H9 (cell line): ENCODE data around the gene BPIFB4. TPM values are rescaled to one million over a fixed set of nuclear protein-coding genes. Genes with fewer than 3 reads are reported as not detected.

Source experiments
- DNase-seq: peaks from one replicate; pipeline ENCODE4 v3.0.0-alpha.2; 2017
- H2AFZ ChIP-seq: one replicate; pipeline ENCODE4 v1.6.1; 2013; ENCODE audit warnings: mild to moderate bottlenecking, low read length, control low read depth, moderate library complexity
- H2AK5ac ChIP-seq: 2 replicates; pipeline ENCODE4 v1.6.1; 2013; ENCODE audit warnings: low read length, control low read depth, mixed read lengths; ENCODE audit not compliant: insufficient read length
- H2BK120ac ChIP-seq: one replicate; pipeline ENCODE4 v1.6.1; 2013; ENCODE audit warnings: low read depth, mild to moderate bottlenecking, low read length, control low read depth, inconsistent platforms; ENCODE audit not compliant: poor library complexity, severe bottlenecking
- H2BK12ac ChIP-seq: 2 replicates; pipeline ENCODE4 v1.6.1; 2013; ENCODE audit warnings: low read length, control low read depth, mixed read lengths, low read depth; ENCODE audit not compliant: insufficient read length
- H2BK15ac ChIP-seq: 2 replicates; pipeline ENCODE4 v1.6.1; 2013; ENCODE audit warnings: low read depth, low read length, control low read depth
- H2BK20ac ChIP-seq: one replicate; pipeline ENCODE4 v1.6.1; 2013; ENCODE audit warnings: low read depth, mild to moderate bottlenecking, low read length, control low read depth, inconsistent platforms; ENCODE audit not compliant: poor library complexity, severe bottlenecking
- H2BK5ac ChIP-seq: 2 replicates; pipeline ENCODE4 v1.6.1; 2013; ENCODE audit warnings: low read length, control low read depth, mixed read lengths; ENCODE audit not compliant: insufficient read length
- H3K14ac ChIP-seq: 2 replicates; pipeline ENCODE4 v1.6.1; 2013; ENCODE audit warnings: low read length, control low read depth; ENCODE audit not compliant: insufficient read depth
- H3K18ac ChIP-seq: 2 replicates; pipeline ENCODE4 v1.6.1; 2013; ENCODE audit warnings: low read depth, mild to moderate bottlenecking, mixed read lengths, low read length, control low read depth; ENCODE audit not compliant: insufficient read length
- H3K23ac ChIP-seq: 2 replicates; pipeline ENCODE4 v1.6.1; 2013; ENCODE audit warnings: low read length, control low read depth, mixed read lengths, low read depth; ENCODE audit not compliant: insufficient read length
- H3K23me2 ChIP-seq: 2 replicates; pipeline ENCODE4 v1.6.1; 2013; ENCODE audit warnings: low read depth, mild to moderate bottlenecking, mixed read lengths, low read length, control low read depth; ENCODE audit not compliant: insufficient read length, poor library complexity, severe bottlenecking
- H3K27ac ChIP-seq: 2 replicates; pipeline ENCODE4 v1.5.1; 2013; ENCODE audit warnings: low read length, control low read depth, mixed read lengths, low read depth; ENCODE audit not compliant: insufficient read length
- H3K27me3 ChIP-seq: 2 replicates; pipeline ENCODE4 v1.6.1; 2013; ENCODE audit warnings: low read length, control low read depth, inconsistent platforms; ENCODE audit not compliant: insufficient read depth
- H3K4ac ChIP-seq: 2 replicates; pipeline ENCODE4 v1.6.1; 2013; ENCODE audit warnings: low read depth, mild to moderate bottlenecking, control low read depth, inconsistent platforms, low read length, moderate library complexity
- H3K4me1 ChIP-seq: 2 replicates; pipeline ENCODE4 v1.6.1; 2013; ENCODE audit warnings: low read length, control low read depth, inconsistent platforms; ENCODE audit not compliant: insufficient read depth
- H3K4me2 ChIP-seq: 2 replicates; pipeline ENCODE4 v1.6.1; 2013; ENCODE audit warnings: low read length, control low read depth, mixed read lengths; ENCODE audit not compliant: insufficient read length, insufficient read depth
- H3K56ac ChIP-seq: 2 replicates; pipeline ENCODE4 v1.6.1; 2013; ENCODE audit warnings: low read depth, mild to moderate bottlenecking, mixed read lengths, low read length, control low read depth; ENCODE audit not compliant: insufficient read length
- H3K79me1 ChIP-seq: 2 replicates; pipeline ENCODE4 v1.6.1; 2013; ENCODE audit warnings: low read depth, mild to moderate bottlenecking, moderate library complexity, low read length, control low read depth, inconsistent platforms; ENCODE audit not compliant: insufficient read depth, poor library complexity, severe bottlenecking
- H3K79me2 ChIP-seq: 2 replicates; pipeline ENCODE4 v1.6.1; 2013; ENCODE audit warnings: low read length, control low read depth, inconsistent platforms; ENCODE audit not compliant: insufficient read depth
- H3K9ac ChIP-seq: 2 replicates; pipeline ENCODE4 v1.6.1; 2013; ENCODE audit warnings: low read length, control low read depth, mixed read lengths; ENCODE audit not compliant: insufficient read length; ENCODE audit errors: extremely low read depth
- H3K9me3 ChIP-seq: one replicate; pipeline ENCODE4 v1.6.1; 2013; ENCODE audit warnings: low read depth, low read length, inconsistent platforms; ENCODE audit not compliant: control insufficient read depth
- H3T11ph ChIP-seq: one replicate; pipeline ENCODE4 v1.6.1; 2013; ENCODE audit warnings: mild to moderate bottlenecking, low read length, control low read depth, inconsistent platforms
- H4K20me1 ChIP-seq: one replicate; pipeline ENCODE4 v1.6.1; 2013; ENCODE audit not compliant: control insufficient read depth, insufficient read length, insufficient read depth
- H4K5ac ChIP-seq: 2 replicates; pipeline ENCODE4 v1.6.1; 2013; ENCODE audit warnings: low read depth, mild to moderate bottlenecking, mixed read lengths, low read length, control low read depth; ENCODE audit not compliant: insufficient read length
- H4K8ac ChIP-seq: replicated peaks from 2 replicates; pipeline ENCODE4 v1.6.1; 2013; ENCODE audit warnings: low read length, control low read depth, mixed read lengths, low read depth; ENCODE audit not compliant: insufficient read length
- H4K91ac ChIP-seq: 2 replicates; pipeline ENCODE4 v1.6.1; 2013; ENCODE audit warnings: low read depth, mild to moderate bottlenecking, moderate library complexity, mixed read lengths, low read length, control low read depth; ENCODE audit not compliant: insufficient read length
- H3K27ac Mint-ChIP-seq, 3 experiments: 2 replicates in 2 of 3; 3 replicates in 1 of 3; pipeline ENCODE4 v1.8.0; 2020 to 2021; ENCODE audit warnings: mixed read lengths in 3 of 3, mild to moderate bottlenecking in 1 of 3, moderate library complexity in 1 of 3
- H3K27me3 Mint-ChIP-seq: 2 replicates; pipeline ENCODE4 v1.8.0; 2021; ENCODE audit warnings: low read depth, mild to moderate bottlenecking, moderate library complexity, mixed read lengths
- H3K36me3 Mint-ChIP-seq, 3 experiments: 2 replicates in 2 of 3; 3 replicates in 1 of 3; pipeline ENCODE4 v1.8.0; 2020 to 2021; ENCODE audit warnings: low read depth in 3 of 3, mixed read lengths in 3 of 3; ENCODE audit not compliant: insufficient read depth in 1 of 3
- H3K4me1 Mint-ChIP-seq, 2 experiments: 2 replicates each; pipeline ENCODE4 v1.8.0; 2020; ENCODE audit warnings: mixed read lengths in 2 of 2
- H3K4me3 Mint-ChIP-seq, 2 experiments: 2 replicates in 1 of 2; 3 replicates in 1 of 2; pipeline ENCODE4 v1.8.0; 2020 to 2021; ENCODE audit warnings: mild to moderate bottlenecking in 2 of 2, mixed read lengths in 2 of 2, moderate library complexity in 1 of 2
- H3K9me3 Mint-ChIP-seq, 2 experiments: 2 replicates in 1 of 2; 3 replicates in 1 of 2; pipeline ENCODE4 v1.8.0; 2020; ENCODE audit warnings: mild to moderate bottlenecking in 2 of 2, mixed read lengths in 2 of 2, moderate library complexity in 1 of 2
- CTCF ChIP-seq: fragments of 200-600 bp; sonication (generic); conservative IDR thresholded peaks from 3 replicates; pipeline ENCODE4 v1.8.0; 2021; ENCODE audit warnings: antibody characterized with exemption, mild to moderate bottlenecking
- WGBS: extraction: QIAGEN DNeasy Blood & Tissue Kit; methylation state at CpG from one replicate; pipeline ENCODE4 v1.1.7; 2013; ENCODE audit warnings: missing lambda C conversion rate, low lambda C conversion rate, mixed read lengths; ENCODE audit not compliant: insufficient read length; ENCODE audit errors: extremely low coverage; 5-methylcytosine and 5-hydroxymethylcytosine counted together
- total RNA-seq: library from RNA; stranded (reverse); gene quantifications from 2 replicates; pipeline ENCODE4 v1.2.1, GENCODE V29; 2021

Gene BPIFB4
- total RNA-seq, 1 experiment from 2014 or later, result not detected

- H3K79me2 ChIP-seq, result no peaks in the 10 kb centered on the region
- H3K56ac ChIP-seq, result no peak overlapping the region
- no peak overlapping the region for H2BK15ac ChIP-seq
- no peak overlapping the region for H2AFZ ChIP-seq
- H3K23ac ChIP-seq, result no peak overlapping the region
- H2BK12ac ChIP-seq, result no peak overlapping the region
- Mint-ChIP-seq H3K4me3 (no peak overlapping the region), H3K27me3 (peaks cover 2% of the 10 kb centered on the region), H3K4me1 (no peaks in the 10 kb centered on the region), H3K27ac (no peak overlapping the region), H3K36me3 (no peaks in the 10 kb centered on the region), H3K9me3 (no peaks in the 10 kb centered on the region)
- H3K79me1 ChIP-seq, result no peaks in the 10 kb centered on the region
- H3K18ac ChIP-seq, result no peak overlapping the region
- no peak overlapping the region for H4K91ac ChIP-seq
- no peaks in the 10 kb centered on the region for H3K27me3 ChIP-seq
- H3K27ac ChIP-seq, result no peak overlapping the region
- H3K23me2 ChIP-seq, result no peaks in the 10 kb centered on the region
- H3T11ph ChIP-seq, result no peak overlapping the region
- H3K9ac ChIP-seq, result no peak overlapping the region
- no peaks in the 10 kb centered on the region for H4K20me1 ChIP-seq
- H3K14ac ChIP-seq, result no peak overlapping the region
- H2BK5ac ChIP-seq, result no peak overlapping the region
- H3K9me3 ChIP-seq, result no peaks in the 10 kb centered on the region
- TF ChIP-seq CTCF, result no peak
- no peak overlapping the region for H2AK5ac ChIP-seq
- no peak overlapping the region for H2BK20ac ChIP-seq
- H4K5ac ChIP-seq, result no peak overlapping the region
- H2BK120ac ChIP-seq, result no peak overlapping the region
- no peaks in the 10 kb centered on the region for H3K4me1 ChIP-seq
- no peak overlapping the region for H3K4ac ChIP-seq
- no peak for DNase-seq
- H4K8ac ChIP-seq, result no peak overlapping the region
- H3K4me2 ChIP-seq, result no peak overlapping the region
- WGBS, result no CpG with 5 or more reads among the region's 1 CpG
Measured at GRCh38 chr20:33062825-33063149, 16.7 kb upstream of the BPIFB4 start.
